ENCODE results near the gene PITX1.

PITX1 gene

GRCh38 chr5:135016861-135017290 is 17.2 kb downstream of the PITX1 start:
- Histone ChIP-seq H3K36me3 (ENCODE audit: control insufficient read depth, insufficient read depth, low read length) (no peaks in the 10 kb centered on the region), H3K4me1 (ENCODE audit: control insufficient read depth, insufficient read depth, low read length, poor library complexity, severe bottlenecking) (no peaks in the 10 kb centered on the region), H3K4me3 (ENCODE audit: extremely low read depth, insufficient read depth, low read length, poor library complexity, severe bottlenecking) (no peak overlapping the region), H3K9me3 (ENCODE audit: control insufficient read depth, low read length) (no peaks in the 10 kb centered on the region), H3K27ac (ENCODE audit: low read depth, low read length, severe bottlenecking) (no peak overlapping the region)
- 79 to 85% methylated on average over 10 to 11 of the region's 11 CpGs for WGBS, 2 experiments (ENCODE audit: insufficient coverage in 2 of 2)

- H3K36me3 ChIP-seq (ENCODE audit: control insufficient read depth, insufficient read depth, low read length) = no peaks in the 10 kb centered on the region
- no peaks in the 10 kb centered on the region for H3K9me3 ChIP-seq (ENCODE audit: control insufficient read depth, low read length)
- H3K4me3 ChIP-seq (ENCODE audit: extremely low read depth, insufficient read depth, low read length, poor library complexity, severe bottlenecking) = no peak overlapping the region
- 85 to 90% methylated on average over 2 to 5 of the region's 6 CpGs for WGBS, 2 experiments (ENCODE audit: insufficient coverage in 2 of 2)
- no peak overlapping the region for H3K27ac ChIP-seq (ENCODE audit: low read depth, low read length, severe bottlenecking)
- no peaks in the 10 kb centered on the region for H3K4me1 ChIP-seq (ENCODE audit: control insufficient read depth, insufficient read depth, low read length, poor library complexity, severe bottlenecking)
Measured at GRCh38 chr5:135015942-135016341, 18.1 kb downstream of the PITX1 start.

GRCh38 chr5:135013947-135014570 is 20.0 kb downstream of the PITX1 start:
- WGBS, 2 experiments (ENCODE audit: insufficient coverage in 2 of 2) = 80 to 81% methylated on average over 7 to 9 of the region's 10 CpGs
- Histone ChIP-seq H3K9me3 (ENCODE audit: control insufficient read depth, low read length) (no peaks in the 10 kb centered on the region), H3K4me3 (ENCODE audit: extremely low read depth, insufficient read depth, low read length, poor library complexity, severe bottlenecking) (no peak overlapping the region), H3K27ac (ENCODE audit: low read depth, low read length, severe bottlenecking) (no peak overlapping the region), H3K4me1 (ENCODE audit: control insufficient read depth, insufficient read depth, low read length, poor library complexity, severe bottlenecking) (no peaks in the 10 kb centered on the region), H3K36me3 (ENCODE audit: control insufficient read depth, insufficient read depth, low read length) (no peaks in the 10 kb centered on the region)

- WGBS, 2 experiments (ENCODE audit: insufficient coverage in 2 of 2) = 94 to 98% methylated on average over 6 to 7 of the region's 7 CpGs
- H3K4me3 ChIP-seq (ENCODE audit: extremely low read depth, insufficient read depth, low read length, poor library complexity, severe bottlenecking) = no peak overlapping the region
- no peaks in the 10 kb centered on the region for H3K36me3 ChIP-seq (ENCODE audit: control insufficient read depth, insufficient read depth, low read length)
- H3K27ac ChIP-seq (ENCODE audit: low read depth, low read length, severe bottlenecking) = no peak overlapping the region
- no peaks in the 10 kb centered on the region for H3K9me3 ChIP-seq (ENCODE audit: control insufficient read depth, low read length)
- no peaks in the 10 kb centered on the region for H3K4me1 ChIP-seq (ENCODE audit: control insufficient read depth, insufficient read depth, low read length, poor library complexity, severe bottlenecking)
Measured at GRCh38 chr5:135013445-135013844, 20.6 kb downstream of the PITX1 start.

DNA sequence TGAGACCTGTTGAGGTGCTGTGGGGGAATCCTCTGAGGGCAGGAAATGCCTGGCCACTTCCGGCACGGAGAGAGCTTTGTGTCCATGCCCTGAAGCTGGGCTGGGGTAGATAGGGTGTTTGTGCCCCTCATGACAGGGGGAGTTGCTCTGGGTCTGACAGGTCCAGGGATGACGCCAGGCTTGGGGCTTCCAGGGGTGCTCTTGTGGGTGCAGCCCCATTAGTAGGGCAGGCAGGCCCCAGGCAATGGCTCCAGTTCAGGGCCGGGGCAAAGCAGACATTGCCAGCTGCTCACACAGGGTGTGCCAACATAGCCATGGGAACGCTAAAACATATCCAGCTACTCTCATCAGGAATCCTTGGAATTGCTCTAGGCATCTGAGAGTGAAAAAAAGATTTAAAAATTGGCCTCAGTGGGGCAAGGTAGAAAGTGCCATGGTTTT is 21.1 kb downstream of the PITX1 start:
- 91 to 96% methylated on average over 3 to 5 of the region's 5 CpGs for WGBS, 2 experiments (ENCODE audit: insufficient coverage in 2 of 2)
- Histone ChIP-seq H3K27ac (ENCODE audit: low read depth, low read length, severe bottlenecking) (no peak overlapping the region), H3K4me3 (ENCODE audit: extremely low read depth, insufficient read depth, low read length, poor library complexity, severe bottlenecking) (no peak overlapping the region), H3K36me3 (ENCODE audit: control insufficient read depth, insufficient read depth, low read length) (no peaks in the 10 kb centered on the region), H3K9me3 (ENCODE audit: control insufficient read depth, low read length) (no peaks in the 10 kb centered on the region), H3K4me1 (ENCODE audit: control insufficient read depth, insufficient read depth, low read length, poor library complexity, severe bottlenecking) (no peaks in the 10 kb centered on the region)

DNA sequence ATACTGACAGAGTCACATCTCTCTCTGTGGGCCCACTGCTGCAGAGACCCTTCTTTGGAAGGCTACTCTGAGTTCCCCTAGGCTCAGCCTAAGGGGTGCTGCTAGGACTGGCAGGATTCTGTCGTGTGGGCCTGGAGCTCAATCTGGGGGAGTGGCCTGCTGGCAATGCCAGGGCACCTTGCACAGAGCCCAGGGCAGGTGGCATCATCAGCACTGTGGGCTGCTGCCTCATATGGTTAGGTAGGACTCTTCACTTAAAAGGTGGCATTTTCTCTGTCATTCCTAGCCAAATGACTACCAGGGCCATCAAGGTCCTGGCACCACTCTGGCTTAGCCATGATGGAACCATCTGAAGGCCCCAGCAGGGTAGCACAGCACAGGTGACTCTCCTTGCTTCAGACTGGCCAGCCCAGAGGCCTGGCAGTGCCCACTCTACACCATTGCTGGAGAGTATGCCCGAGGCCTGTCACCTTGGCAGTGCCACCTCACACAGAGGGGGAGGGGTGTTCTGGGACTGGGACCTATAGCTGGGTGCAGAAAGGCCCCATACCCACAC is 21.9 kb downstream of the PITX1 start:
- no peaks in the 10 kb centered on the region for H3K36me3 ChIP-seq (ENCODE audit: control insufficient read depth, insufficient read depth, low read length)
- WGBS, 2 experiments (ENCODE audit: insufficient coverage in 2 of 2) = 77 to 91% methylated on average over 1 to 2 of the region's 2 CpGs
- H3K9me3 ChIP-seq (ENCODE audit: control insufficient read depth, low read length) = no peaks in the 10 kb centered on the region
- H3K4me1 ChIP-seq (ENCODE audit: control insufficient read depth, insufficient read depth, low read length, poor library complexity, severe bottlenecking) = no peaks in the 10 kb centered on the region
- no peak overlapping the region for H3K27ac ChIP-seq (ENCODE audit: low read depth, low read length, severe bottlenecking)
- H3K4me3 ChIP-seq (ENCODE audit: extremely low read depth, insufficient read depth, low read length, poor library complexity, severe bottlenecking) = no peak overlapping the region

DNA sequence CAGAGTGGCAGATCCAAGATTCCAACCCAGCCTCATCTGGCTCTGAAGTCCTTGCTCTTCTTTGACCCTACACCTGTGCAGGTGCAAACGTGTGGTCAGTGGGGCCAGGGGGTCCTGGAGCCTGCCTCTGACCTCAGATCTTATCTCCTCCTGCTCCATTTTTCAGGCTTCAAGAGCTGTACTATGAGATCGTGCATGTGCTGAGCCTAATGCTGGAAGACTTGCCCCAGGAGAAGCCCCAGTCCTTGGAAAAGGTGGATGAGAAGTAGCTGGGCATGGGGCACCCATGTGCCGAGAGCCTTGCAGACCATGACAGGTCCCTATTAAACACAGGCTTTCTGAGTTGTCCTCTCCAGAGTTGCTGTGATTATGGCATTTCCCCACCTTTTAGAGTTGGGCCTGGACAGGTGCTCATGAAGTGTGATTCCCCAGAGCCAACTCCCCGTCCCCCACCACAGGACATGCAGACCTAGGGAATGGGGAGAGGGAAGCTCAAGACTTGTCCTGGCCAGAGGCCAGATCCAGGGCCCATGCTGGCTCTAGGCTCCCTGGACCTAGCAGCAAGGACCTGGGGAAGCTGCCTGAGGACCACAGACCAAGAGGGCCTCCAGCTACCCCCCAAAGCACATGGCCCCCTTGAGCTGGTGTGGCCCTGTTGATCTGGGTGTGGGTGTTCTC is 22.5 kb downstream of the PITX1 start:
- 80 to 100% methylated on average over 2 of the region's 4 CpGs for whole genome bisulfite sequencing, 2 experiments (ENCODE audit: insufficient coverage in 2 of 2)
- H3K36me3 ChIP-seq (ENCODE audit: control insufficient read depth, insufficient read depth, low read length) = no peaks in the 10 kb centered on the region
- H3K9me3 ChIP-seq (ENCODE audit: control insufficient read depth, low read length) = no peaks in the 10 kb centered on the region

DNA sequence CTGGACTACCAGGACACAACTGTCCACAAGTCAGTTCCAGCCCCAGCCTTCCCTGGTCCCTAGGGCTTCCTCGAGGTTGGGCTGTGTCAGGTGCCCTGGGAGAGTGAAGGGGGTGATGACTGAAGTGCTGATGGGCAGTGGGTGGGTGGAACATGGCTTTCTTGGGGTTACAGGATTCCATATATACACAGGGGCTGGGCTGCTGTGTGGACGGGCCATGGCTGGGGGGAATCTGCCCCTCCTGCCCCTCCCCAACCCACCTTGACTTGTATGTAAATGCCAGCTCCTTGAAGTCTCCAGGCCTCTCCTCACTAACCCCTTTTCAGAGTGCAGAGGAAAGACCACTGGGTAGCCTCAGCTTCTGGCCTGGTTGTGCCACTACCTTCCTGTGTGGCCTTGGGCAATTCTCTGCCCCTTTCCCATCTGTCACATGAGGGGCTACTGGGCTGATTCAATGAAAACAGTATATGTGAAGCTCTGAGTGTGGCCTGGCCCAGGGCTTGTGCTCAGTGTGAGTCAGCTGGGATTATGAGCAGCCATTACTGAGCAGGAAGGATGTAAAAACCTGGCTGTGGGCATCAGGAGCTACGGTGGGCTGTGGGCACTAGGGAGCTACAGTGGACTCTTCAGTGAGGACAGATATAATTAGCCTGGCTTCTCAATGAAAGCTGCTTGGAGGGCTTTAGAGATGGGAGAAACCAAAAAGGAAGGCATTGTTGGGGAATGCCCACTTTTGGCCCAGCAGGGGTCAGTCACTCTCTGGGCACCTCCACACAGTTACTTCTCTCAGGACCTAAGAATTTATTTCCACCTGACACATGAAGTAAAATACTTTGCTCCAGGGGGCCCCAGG is 23.3 kb downstream of the PITX1 start:
- 90 to 100% methylated on average over 1 to 3 of the region's 3 CpGs for WGBS, 2 experiments (ENCODE audit: insufficient coverage in 2 of 2)

More for the DNA sequence above, 22.5 kb downstream of the PITX1 start:
- Histone ChIP-seq H3K4me3 (ENCODE audit: extremely low read depth, insufficient read depth, low read length, poor library complexity, severe bottlenecking) (no peak overlapping the region), H3K27ac (ENCODE audit: low read depth, low read length, severe bottlenecking) (no peak overlapping the region), H3K4me1 (ENCODE audit: control insufficient read depth, insufficient read depth, low read length, poor library complexity, severe bottlenecking) (no peaks in the 10 kb centered on the region)

GRCh38 chr5:135009736-135010501 is 24.1 kb downstream of the PITX1 start:
- Histone ChIP-seq H3K9me3 (ENCODE audit: control insufficient read depth, low read length) (no peaks in the 10 kb centered on the region), H3K27ac (ENCODE audit: low read depth, low read length, severe bottlenecking) (no peak overlapping the region), H3K4me1 (ENCODE audit: control insufficient read depth, insufficient read depth, low read length, poor library complexity, severe bottlenecking) (no peaks in the 10 kb centered on the region), H3K36me3 (ENCODE audit: control insufficient read depth, insufficient read depth, low read length) (no peaks in the 10 kb centered on the region), H3K4me3 (ENCODE audit: extremely low read depth, insufficient read depth, low read length, poor library complexity, severe bottlenecking) (no peak overlapping the region)
- 88 to 90% methylated on average over 7 to 9 of the region's 11 CpGs for WGBS, 2 experiments (ENCODE audit: insufficient coverage in 2 of 2)

More for the DNA sequence above, 23.3 kb downstream of the PITX1 start:
- no peaks in the 10 kb centered on the region for H3K9me3 ChIP-seq (ENCODE audit: control insufficient read depth, low read length)
- no peaks in the 10 kb centered on the region for H3K4me1 ChIP-seq (ENCODE audit: control insufficient read depth, insufficient read depth, low read length, poor library complexity, severe bottlenecking)
- no peaks in the 10 kb centered on the region for H3K36me3 ChIP-seq (ENCODE audit: control insufficient read depth, insufficient read depth, low read length)
- H3K4me3 ChIP-seq (ENCODE audit: extremely low read depth, insufficient read depth, low read length, poor library complexity, severe bottlenecking) = no peak overlapping the region
- no peak overlapping the region for H3K27ac ChIP-seq (ENCODE audit: low read depth, low read length, severe bottlenecking)

All from mesodermal cell (in vitro differentiated cells).